CD4-positive, alpha-beta T cell treated with Interleukin-21 for 1 hour (primary cell): ENCODE results near the gene SACM1L.

Source experiments
- DNase-seq: peaks from one replicate; pipeline ENCODE4 v3.0.0-alpha.2; 2020

SACM1L gene, protein sequence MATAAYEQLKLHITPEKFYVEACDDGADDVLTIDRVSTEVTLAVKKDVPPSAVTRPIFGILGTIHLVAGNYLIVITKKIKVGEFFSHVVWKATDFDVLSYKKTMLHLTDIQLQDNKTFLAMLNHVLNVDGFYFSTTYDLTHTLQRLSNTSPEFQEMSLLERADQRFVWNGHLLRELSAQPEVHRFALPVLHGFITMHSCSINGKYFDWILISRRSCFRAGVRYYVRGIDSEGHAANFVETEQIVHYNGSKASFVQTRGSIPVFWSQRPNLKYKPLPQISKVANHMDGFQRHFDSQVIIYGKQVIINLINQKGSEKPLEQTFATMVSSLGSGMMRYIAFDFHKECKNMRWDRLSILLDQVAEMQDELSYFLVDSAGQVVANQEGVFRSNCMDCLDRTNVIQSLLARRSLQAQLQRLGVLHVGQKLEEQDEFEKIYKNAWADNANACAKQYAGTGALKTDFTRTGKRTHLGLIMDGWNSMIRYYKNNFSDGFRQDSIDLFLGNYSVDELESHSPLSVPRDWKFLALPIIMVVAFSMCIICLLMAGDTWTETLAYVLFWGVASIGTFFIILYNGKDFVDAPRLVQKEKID

DNA sequence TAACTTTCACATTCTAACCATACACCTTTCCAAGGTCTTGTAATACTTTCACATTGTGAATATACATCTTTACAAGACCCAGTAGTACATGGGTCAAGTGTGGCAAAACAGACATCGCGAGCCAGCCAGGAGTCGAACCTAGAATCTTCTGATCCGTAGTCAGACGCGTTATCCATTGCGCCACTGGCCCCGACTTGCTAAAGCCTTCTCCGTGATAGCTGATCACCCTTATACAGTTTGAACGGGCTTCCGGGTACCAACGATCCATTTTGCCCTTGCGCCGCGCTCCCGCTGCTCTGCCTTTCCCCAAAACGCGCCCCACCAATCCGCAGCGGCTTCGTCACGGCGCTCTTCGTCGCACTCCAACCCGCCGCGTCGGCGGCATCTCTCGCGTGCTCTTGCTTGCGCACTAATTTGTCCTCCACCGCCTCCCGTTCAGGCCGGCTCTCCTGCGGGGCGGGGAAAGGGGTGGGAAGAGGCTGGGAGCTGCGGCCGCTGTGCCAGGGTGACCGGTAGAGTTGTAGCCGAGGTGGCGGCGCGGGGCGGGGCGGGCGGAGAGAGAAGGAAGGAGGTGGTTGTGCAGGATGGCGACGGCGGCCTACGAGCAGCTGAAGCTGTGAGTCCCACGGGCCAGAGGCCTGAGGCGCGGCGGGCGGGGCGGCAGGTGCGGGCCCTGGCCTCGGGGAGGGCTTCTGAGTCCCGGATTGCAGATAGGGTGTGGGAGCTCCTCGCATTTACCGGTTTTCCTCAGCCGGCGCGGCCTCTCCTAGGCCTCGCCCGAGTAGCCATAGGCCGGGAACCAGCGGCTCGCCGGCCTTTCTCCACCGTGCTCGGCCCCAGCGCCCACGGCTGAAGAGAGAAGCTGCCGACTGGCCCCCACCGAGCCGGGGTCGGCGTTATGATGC, at the start of gene SACM1L:
Gene SACM1L (plus strand): TSS at position 515 of the 905 bp plus-strand sequence. CDS start 70 bp downstream, at position 585.
- peak; percentile 98 for DNase-seq

DNA sequence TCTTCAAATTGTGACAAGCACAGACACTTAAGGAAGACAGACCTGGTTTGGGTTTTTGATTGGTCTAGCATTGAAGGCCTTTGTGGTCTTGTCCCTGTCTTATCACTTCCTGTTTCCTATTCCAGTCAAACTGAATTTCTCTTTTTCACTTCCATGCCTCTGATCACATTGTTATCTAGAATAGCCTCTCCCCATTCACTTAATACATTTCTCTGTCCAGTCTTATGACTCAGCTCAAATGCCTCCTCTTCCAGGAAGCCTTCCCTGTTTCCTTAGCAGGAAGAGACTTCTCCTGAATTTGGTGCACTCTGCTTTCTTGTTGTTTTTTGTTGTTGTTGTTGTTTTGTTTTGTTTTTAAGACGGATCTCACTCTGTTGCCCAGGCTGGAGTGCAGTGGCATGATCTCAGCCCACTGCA, 49.1 kb upstream of the SACM1L start:
- DNase-seq, result no peak

DNA sequence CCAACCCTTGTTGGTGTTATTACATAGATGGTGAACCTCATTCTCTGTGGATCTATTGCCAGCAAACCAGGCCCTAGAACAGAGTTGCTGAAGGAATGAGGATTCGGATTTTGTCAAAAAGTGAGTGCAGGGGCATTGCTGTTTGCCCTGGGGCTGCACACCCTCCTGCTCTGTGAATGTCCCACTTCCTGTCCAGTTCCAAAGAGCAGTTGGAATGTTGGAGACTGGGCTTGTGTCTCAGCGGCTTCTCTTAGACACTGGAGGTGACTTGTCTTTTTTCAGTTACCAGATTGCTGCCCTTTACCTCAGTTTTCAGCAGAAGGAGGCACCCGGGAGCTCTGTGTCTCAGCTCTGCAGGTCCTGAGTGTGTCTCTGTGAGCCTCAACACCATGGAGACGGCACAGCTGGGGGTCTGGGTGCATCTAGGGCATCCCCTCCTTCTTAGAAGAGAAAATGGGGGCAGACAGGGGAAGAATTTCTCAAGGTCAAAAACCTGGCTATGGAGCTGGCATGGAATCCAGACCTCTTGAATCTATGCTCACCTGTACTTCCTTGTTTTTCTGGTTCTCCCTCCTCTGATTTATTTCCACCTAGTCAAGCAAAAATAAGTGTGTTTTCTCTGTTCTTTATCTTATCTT, 48.4 kb upstream of the SACM1L start:
- DNase-seq, result no peak

DNA sequence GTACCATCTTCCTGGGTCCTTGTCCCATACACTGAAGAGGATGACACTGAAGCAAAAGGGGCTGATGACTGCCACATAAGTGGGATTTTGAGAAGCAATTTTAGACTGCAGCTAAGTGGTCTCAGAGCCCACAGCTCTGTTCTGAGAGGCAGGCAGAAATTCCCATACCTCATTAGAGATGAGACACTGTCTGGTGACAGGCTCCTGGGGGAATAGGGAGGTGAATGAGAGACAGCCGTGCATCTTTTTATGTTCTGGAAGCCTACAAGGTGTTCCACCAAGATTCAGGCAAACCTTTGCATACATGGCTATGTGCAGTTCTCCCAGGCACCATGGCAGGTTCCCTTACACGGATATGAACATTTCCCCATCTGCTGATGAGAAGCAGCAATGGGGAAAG, 47.4 kb upstream of the SACM1L start:
- no peak for DNase-seq

DNA sequence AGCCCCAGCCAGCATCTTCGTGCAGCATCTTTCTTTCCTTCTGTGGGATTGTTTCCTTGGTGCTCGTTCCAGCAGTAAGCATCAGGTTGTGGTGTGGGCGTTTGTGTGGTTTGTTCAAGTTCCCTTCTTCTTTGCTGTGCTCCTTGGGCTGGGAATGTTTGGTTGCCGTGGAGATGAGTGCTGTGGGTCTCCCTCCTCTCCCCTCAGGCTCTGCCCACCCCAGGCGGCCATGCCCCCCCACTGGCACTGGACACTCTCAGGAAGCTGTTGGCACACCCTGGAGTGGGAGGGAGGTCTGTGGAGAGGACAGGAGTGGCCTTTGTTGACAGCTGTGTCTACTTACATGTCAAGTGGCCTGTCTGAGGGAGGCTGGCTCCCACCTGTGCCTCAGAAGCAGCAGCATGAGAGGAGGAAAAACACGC, 46.5 kb upstream of the SACM1L start:
- DNase-seq, result no peak

DNA sequence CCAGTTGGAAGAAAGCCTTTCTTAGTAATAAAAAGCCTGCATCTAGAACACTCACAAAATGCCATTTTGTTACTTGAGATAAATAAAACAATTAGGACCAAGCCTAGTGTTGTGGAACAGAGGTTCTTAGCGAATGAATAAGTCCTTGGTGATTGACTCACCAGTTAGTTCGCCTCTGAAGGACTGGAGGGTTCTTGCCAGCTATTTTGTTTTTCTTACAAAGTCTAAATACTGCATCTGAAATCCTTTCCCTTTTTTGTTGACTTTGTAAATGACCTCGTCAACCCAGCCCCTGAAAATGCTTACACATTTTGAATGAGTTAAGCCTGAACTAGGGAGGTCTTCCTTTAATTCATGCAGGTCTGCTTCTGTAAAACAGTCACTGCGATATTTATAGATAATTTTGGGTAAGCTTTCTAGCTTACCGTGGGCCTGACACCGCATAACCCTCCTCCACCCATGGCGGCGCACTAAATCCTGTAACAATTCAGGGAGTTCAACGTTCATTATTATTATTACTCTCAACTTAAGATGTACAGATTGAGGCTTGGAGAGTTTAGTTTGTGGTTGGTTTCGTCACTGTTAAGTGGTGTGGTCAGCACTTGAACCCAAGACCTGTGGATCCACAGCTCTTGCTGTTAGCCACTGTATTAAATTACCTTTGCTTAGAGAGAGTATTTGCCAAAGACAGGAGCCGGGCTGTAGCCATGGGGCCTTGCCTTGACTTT, 45.0 kb upstream of the SACM1L start:
- no peak for DNase-seq

DNA sequence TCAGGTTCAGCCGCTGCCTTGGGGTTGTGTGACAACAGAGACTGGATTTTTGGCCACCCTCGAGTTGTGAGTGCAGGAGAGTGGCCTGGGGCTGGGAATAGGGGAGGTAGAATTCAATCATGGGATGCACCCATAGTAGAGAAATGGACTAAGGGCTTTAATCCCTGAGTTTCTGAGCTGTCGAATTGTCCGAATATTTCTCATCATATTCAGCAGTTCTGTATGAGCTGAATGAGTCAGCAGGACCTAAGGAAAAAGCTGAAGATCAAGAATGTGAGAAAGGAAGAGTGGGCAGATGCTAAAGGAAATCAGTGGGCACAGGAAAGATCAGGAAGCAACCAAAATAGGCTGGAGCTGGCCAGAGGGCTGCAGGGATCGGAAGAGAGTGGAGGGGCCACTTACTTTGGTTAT, 44.4 kb upstream of the SACM1L start:
- no peak for DNase-seq

DNA sequence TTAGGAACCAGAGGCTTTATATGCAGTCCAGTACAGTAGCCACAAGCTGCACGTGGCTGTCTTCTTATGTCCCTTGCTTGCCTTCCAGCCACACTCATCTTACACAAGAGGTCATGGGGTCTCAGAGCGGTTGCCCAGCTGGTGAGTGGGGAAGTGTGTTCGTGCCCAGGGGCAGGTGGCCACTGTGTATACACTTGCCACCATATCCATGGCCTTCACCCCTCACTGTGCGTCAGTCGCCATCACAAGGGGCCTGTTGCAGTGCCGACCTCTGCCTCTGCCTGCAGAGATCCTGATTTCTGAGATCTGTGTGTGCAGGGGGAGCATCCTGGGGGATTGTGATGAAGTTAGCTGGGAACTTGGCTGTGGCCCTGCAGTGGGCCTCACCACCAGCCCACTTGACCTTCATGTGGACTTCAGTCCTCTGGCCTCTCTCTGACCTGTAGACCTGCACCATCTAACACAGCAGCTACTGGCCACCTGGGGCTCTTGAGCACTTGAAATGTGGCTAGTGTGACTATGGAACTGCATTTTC, 43.1 kb upstream of the SACM1L start:
- no peak for DNase-seq

DNA sequence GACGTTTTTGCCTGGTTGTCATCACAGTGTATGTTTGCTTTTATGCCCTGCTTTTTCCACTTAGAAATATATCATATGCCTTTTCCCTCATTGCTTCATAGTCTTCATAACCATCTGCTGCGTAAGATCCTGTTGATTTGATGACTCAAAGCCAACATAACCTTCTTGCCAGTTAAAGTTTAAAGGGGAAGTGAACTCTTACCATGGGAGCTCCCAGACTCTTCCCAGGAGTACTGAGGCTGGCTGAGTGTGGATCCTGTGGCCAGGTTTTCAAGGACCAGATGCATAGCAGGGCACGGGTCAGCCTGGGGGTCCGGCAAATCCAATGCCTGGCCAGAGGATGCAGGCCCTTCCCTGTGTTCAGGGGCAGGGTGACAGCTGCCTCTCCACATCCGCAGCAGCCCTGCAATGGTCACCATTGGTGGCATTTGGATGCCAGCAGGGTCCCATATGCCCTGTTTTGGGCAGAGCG, 42.0 kb upstream of the SACM1L start:
- no peak for DNase-seq

DNA sequence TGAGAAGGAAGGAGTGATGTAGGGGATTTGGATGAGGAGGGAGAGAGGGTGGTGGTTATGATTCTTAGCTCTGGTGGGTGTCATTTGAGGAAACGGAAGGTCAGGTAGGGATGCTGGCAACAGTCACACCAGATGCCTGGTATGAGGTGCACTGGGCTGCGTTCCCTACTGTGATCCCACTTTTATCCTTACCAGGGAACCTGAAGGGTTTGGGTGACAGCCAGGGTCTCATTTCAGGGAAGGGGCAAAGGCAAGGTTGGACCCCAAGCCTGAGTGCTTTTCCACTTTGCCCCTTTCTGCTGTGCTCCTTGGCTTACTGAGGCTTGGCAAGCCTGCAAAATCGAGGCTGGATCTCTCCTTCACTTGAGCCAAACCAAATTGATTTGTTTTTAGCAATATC, 36.0 kb upstream of the SACM1L start:
- DNase-seq, result no peak

DNA sequence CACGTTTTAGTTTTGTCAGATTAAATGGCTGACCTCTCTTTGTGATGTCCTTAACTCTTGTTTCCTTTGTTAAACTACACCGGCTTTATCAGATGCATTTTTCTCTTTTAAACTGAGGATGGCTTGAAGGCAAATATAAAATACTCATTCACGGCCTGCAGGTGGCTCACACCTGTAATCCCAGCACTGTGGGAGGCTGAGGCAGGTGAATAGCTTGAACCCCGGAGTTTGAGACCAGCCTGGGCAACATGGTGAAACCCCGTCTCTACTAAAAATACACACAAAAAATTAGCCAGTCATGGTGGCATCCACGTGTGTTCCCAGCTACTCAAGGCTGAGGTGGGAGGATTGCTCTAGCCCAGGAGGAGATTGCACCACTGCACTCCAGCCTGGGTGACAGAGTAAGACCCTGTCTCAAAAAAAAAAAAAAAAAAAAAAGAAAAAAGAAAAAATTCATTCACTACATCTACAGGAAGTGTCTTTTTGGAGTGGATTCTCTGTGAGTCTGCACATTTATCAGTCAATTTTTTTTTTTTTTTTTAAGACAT, 34.7 kb upstream of the SACM1L start:
- no peak for DNase-seq

DNA sequence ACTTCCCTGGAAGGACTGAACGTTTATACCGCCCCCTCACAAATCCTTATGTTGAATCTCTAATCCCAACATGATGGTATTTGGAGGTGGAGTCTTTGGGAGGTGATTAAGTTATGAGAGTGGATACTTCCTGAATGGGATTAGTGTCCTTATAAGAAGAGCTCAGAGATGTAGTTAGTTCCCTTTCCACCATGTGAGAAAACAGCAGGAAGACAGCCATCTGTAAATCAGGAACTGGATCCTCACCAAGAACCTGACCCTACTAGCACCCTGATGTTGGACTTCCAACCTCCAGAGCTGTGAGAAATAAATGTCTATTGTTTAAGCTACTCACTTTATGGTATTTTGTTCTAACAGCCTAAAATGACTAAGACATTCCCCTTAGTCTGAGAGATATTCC, 33.3 kb upstream of the SACM1L start:
- no peak for DNase-seq

DNA sequence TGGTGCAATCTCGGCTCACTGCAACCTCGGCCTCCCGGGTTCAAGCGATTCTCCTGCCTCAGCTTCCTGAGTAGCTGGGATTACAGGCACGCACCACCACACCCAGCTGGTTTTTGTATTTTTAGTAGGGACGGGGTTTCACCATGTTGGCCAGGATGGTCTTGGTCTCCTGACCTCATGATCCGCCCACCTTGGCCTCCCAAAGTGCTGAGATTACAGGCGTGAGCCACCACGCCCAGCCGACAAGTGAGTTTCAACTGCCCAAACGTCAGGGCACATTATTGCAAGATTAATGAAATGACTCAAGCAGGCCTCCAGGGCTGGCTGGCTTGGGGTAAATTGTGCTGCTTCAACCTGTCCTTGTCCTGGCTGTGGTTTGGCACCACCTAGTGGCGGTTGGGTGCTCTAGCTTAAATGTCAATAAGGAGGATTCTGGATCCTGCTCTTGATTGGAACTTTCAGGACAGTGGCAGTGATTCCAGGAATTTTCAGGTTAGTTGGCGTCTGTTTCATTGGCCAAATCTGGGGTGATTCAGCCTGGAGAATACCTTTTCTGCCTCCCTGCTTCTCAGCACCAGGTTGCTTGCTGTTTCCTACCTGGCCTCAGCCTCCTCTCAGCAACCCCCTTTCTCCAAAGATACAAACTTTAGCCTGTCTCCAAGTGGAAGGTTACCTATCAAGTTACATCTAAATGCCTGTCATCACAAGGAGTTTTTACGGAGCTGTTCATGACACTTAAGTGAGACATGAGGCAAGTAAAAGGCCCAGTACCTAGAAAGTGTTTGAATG, 32.4 kb upstream of the SACM1L start:
- peak; percentile 84 for DNase-seq

DNA sequence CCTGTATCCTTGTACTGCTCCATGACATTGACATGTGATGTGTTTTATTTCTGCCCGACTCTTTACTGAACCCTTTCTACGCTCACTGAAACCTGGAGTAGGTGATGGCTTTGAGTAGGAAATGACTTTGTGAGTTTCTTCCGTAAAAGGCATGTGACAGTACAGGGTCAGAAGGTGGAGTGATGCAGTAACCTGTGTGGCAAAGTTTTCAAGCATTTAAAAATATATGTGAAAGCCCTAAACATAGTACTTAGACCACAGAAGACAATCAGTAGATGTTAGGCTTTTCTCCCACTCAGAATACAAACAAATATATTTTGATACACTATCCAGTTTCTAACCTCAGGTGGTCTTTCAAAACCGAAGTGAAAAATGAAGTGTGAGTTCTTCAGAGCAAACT, 31.3 kb upstream of the SACM1L start:
- no peak for DNase-seq

DNA sequence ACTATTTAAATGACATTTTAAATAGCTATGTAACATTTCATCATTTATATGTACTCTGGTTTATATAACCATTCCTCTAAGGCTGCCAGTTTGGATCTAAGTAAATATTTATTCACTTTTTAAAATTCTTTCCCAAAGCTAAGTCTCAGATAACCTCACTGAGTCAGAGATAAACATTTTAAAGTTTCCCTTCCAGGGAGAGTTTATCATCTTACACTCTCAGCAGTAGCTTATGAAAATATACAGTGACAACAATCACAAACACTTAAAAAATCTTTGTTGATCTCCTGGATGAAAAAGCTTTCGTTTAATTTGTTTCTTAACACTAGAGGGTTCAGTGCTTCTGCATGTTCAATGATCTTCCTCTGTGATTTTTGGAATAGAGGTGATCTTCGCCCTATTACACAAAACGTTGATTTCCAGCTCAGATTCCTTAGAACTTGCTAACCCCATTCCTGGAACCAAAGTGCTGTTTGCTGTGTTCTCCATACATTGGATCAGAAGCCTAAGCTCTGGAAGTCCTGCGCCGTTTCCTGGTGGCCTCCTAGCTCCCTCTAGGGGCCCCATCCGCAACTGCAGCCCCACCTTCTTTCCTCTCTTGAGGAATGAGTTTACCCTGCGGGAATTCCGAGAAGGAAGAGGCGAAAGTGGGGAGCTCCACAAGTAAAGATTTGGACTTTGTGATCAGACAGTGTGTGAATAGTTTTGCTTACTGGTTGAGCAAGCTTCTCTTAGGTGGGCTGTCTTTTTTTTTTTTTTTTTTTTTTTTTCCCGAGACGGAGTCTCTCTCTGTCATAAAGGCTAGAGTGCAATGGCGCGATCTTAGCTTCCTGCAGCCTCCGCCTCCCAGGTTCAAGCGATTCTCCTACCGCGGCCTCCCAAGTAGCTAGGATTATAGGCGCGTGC, 29.3 kb upstream of the SACM1L start:
- DNase-seq, result peak; percentile 46

DNA sequence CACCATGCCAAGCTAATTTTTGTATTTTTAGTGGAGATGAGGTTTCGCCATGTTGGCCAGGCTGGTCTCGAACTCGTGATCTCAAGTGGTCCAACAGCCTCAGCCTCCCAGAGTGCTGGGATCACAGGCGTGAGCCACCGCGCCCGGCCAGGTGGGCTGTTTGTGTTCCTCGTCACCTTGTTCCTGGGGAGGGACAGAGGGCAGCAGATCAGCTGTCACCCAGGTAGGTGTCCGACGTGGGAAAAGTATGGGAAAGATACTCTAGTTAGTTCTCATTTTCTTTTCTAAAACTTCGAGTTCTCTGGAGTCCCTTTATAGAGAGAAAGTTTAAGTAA, 28.7 kb upstream of the SACM1L start:
- DNase-seq, result no peak

DNA sequence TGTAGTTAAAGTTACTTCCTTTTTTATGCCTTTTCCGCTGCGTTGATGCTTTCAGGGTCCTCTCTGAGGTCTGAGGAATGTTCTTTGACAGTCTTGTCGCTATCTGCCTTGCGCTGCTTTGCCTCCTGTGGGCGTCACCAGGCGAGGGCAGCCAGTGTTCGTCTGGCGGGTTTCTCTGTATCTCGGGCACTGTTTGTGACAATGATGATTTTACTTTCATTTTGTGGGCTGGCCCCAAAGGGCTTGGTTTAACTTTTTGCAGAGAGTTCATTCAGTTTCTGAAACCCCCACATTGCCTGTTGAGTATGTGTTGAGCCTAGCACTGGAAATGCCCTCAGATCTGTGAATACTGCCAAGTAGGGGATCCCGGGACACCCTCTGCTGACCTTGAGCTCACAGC, 24.6 kb upstream of the SACM1L start:
- peak; percentile 81 for DNase-seq

DNA sequence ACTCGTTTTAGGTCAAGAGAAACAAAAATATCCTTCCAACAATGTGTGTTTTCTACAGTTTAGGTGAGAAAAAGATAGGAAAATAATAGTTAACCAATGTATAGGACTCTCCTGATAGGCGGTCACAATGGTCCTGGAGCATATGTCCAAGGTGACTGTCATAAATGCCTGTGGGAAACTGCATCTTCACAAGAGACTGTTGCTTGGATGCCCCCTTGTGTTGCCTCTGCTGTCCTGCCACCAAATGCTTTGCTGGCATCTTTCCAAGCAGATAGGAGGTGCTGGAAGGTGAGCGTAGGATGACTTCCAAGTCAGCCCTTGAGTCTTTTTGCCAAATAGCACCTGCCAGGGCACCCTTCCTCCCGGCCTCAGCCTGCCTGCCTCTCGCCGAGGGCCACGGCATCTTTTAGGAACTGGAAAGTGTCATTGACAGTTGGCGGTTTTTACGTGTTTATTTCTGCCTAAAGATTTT, 24.1 kb upstream of the SACM1L start:
- DNase-seq, result peak; percentile 85

DNA sequence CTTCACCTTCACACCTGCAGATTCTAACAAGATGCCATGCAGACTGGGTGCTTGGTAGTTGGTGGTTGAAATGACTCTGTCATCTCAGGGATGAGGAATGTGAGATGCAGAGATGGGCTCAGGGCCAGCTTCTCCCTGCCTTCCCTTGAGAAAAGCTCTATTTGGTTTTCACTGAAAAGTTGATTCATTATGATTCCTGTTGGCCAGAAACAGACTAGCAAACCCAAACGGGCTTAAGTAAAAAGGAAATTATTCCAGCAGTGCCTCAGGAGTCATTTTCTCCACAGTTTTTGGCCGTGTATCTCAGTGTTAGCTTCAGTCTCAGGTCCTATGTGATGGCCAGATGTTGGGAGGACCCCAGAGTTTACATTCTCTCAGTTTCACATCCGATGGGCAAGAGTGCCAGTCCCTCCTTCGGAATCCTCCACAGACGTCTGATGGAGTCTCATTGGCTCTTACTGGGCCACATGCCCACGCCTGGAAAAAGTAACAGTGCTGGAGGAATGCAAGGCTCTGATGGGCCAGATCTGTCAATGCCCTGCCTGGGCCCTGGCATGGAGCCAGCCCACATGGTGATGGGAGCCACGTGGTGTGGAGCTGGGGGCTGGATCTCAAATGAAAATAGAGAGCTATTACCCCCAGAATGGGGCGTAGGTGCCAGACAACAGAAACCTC, 22.3 kb upstream of the SACM1L start:
- no peak for DNase-seq
